ENCODE measurements around the gene PKD1.
"Not testable (repeated sequence)": the region's sequence is repeated elsewhere in the genome, so short reads cannot be mapped to it uniquely, and the experiment has no call there.

Gene PKD1

GRCh38 chr16:2123706-2124376 lies 11.9 kb downstream of the PKD1 start:
- DNase-seq (ENCODE audit: low read depth) = not testable (repeated sequence)

DNA sequence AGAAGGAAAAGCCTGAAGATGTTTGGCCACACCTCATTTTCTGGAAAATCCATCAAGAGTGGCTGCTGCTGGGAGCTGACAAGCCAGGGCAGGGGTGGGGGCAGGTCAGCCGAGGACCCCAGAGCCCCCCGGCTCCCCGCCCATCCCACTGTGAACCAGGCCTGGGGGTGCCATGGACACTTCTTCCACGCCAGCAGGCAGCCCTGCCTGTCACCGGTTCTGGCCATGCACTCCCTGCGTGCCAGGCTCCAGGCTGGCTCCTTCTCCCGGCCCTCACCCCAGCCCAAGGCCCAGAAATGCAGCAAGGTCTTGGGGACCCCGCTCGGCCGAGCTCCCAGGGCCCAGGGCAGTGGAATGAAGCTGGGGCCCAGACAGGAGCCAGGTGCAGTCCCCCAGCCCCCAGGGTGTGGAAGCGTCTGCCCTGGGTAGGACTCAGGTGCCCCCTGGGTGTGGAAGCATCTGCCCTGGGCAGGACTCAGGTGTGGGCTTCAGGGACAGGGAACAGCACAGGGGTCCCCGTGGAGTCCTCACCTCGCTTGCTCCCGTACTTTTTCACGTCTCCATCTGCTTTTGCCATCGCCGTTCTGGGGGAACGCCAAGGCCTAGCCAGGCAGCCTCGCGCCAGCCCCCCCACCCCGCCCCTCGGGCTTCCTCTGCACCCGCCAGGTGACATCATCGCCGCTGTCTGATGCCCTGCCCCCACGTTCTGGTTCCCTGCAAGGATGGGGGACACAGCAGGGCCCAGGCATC lies 12.6 kb downstream of the PKD1 start:
- DNase-seq (ENCODE audit: low read depth) = not testable (repeated sequence)

GRCh38 chr16:2122429-2122828 lies 13.3 kb downstream of the PKD1 start:
- DNase-seq (ENCODE audit: low read depth) = no peak

DNA sequence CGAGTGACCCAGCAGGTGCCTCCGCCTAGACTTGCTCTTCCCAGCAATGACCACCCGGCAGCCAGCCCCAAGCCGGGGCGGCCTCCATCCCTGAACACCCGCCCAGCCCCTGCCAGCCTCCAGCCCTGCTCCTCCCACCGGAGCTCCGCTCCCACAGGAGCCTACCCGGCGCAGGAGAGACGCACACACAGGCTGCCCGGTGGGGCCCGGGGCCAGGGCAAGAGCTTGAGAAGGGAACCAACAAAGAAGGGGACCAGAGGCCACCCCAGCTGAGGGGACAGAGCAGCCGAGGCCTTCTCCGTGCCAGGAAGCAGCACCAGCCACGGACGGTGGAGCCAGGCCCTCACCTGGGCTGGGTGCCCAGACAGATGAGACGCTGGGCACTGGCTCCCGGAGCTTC lies 13.8 kb downstream of the PKD1 start:
- no peak for DNase-seq (ENCODE audit: low read depth)

GRCh38 chr16:2121325-2121724 lies 14.4 kb downstream of the PKD1 start:
- not testable (repeated sequence) for DNase-seq (ENCODE audit: low read depth)

DNA sequence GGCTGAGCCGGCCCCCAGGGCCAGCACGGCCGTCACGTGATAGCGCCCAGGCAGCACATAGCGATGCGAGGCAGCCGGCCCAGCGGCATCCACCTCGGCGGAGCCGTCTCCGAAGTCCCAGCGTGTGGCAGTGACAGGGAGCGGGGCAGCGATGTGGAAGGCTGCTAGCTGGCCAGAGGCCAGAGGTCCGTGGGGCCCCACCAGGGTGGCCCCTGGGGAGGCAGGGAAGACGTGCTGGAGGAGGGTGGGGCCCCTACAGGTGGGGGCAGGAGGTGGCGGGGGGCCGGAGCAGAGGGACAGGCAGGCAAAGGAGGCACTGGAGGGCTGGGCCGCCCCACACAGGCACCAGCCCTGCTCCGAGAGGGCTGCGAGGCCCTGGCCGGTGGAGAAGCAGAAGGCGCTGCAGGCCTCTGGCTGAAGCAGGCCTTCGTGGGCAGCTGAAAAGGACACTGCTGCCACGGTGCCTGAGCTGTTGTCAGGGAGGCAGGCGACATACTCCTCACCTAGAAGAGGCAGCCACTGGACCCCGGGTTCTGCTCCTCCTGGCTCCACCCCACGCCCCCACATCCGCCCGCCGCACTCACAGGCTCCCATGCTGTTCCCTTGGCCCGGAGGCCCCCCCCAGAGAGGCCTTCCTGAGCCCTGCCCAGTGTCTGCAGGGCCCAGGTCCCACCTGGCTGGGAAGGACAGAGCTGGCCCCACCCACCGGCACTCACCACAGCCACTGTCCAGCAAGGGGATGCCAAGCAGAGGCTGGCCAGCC lies 17.6 kb downstream of the PKD1 start:
- DNase-seq (ENCODE audit: low read depth) = not testable (repeated sequence)

DNA sequence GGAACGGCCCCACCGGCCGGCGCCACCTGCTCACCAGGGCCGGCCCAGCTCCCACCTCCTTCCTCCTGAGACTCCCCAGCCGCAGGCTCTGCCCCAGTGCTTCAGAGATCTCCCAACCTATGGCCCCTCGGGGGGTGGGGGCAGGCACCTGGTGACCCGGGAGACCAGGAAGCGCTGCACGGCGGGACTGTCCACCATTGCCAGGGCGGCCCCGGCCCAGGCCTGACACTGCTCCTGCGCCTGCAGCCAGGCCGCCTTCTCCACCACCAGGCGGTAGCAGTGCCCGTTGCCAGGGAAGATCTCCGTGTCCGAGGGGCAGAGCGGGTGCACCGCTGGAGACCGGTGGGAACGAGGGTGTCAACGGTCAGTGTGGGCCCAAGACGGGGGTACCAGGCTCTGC lies 18.4 kb downstream of the PKD1 start:
- not testable (repeated sequence) for DNase-seq (ENCODE audit: low read depth)

- DNase-seq (ENCODE audit: low read depth) = not testable (repeated sequence)
These were observed 19.3 kb downstream of the PKD1 start for GRCh38 chr16:2116428-2116827.

- no peak for DNase-seq (ENCODE audit: low read depth)
These were observed 20.1 kb downstream of the PKD1 start for GRCh38 chr16:2115591-2115973.

GRCh38 chr16:2114885-2115590 lies 20.7 kb downstream of the PKD1 start:
- not testable (repeated sequence) for DNase-seq (ENCODE audit: low read depth)

GRCh38 chr16:2114225-2114624 lies 21.5 kb downstream of the PKD1 start:
- not testable (repeated sequence) for DNase-seq (ENCODE audit: low read depth)

GRCh38 chr16:2112539-2113106 lies 23.1 kb downstream of the PKD1 start:
- DNase-seq (ENCODE audit: low read depth) = not testable (repeated sequence)

- not testable (repeated sequence) for DNase-seq (ENCODE audit: low read depth)
These were observed 24.0 kb downstream of the PKD1 start for GRCh38 chr16:2111412-2112335.

- not testable (repeated sequence) for DNase-seq (ENCODE audit: low read depth)
These were observed 24.7 kb downstream of the PKD1 start for GRCh38 chr16:2111009-2111353.

GRCh38 chr16:2110332-2111008 lies 25.2 kb downstream of the PKD1 start:
- not testable (repeated sequence) for DNase-seq (ENCODE audit: low read depth)

DNA sequence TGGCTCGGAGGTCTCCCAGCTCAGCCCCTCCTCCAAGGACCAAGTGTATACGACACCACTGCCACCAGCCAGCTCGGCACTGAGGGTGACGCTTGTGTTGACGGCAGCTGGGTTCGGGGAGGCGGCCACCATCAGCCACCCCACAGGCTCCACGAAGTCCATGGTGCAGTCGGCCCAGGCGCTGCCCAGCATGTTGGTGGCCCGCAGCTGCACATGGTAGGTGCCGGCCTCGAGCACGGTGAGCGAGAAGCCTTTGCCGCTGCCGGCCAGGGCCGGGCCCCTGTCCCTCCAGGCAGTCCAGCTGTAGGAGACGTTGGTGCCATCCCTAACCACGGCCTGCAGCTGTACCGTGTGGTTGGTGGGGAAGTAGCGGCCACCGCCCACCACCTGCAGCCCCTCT lies 25.8 kb downstream of the PKD1 start:
- not testable (repeated sequence) for DNase-seq (ENCODE audit: low read depth)

GRCh38 chr16:2109271-2109580 lies 26.5 kb downstream of the PKD1 start:
- not testable (repeated sequence) for DNase-seq (ENCODE audit: low read depth)

- not testable (repeated sequence) for DNase-seq (ENCODE audit: low read depth)
These were observed 27.0 kb downstream of the PKD1 start for GRCh38 chr16:2108446-2109270.

- DNase-seq (ENCODE audit: low read depth) = not testable (repeated sequence)
These were observed 27.9 kb downstream of the PKD1 start for GRCh38 chr16:2107791-2108125.
